Ascending aorta (tissue), 2 donors: ENCODE results near the gene UNK. TPM values are rescaled to one million over a fixed set of nuclear protein-coding genes. Genes with fewer than 3 reads are reported as not detected.
A peak's percentile ranks its signal among the peaks of the same experiment; 100 is the strongest.
"Not testable (repeated sequence)": the region's sequence is repeated elsewhere in the genome, so short reads cannot be mapped to it uniquely, and the experiment has no call there.

ENCODE experiments used
- DNase-seq, 2 donors: peaks; one replicate each; pipeline ENCODE4 v3.0.0-alpha.2; 2019; ENCODE audit warnings: low spot score in 2 of 2
- H3K27ac ChIP-seq, 2 donors: fragments of 200-600 bp; sonication (generic); one replicate each; pipeline ENCODE4 v1.5.1; 2016 to 2017; ENCODE audit warnings: mild to moderate bottlenecking in 1 of 2
- H3K27me3 ChIP-seq: fragments of 200-600 bp; sonication (generic); one replicate; pipeline ENCODE4 v1.5.1; 2017
- H3K36me3 ChIP-seq, 2 donors: fragments of 200-600 bp; sonication (generic); one replicate each; pipeline ENCODE4 v1.5.1; 2016
- H3K4me1 ChIP-seq, 2 donors: fragments of 200-600 bp; sonication (generic); one replicate each; pipeline ENCODE4 v1.5.1; 2016 to 2017; ENCODE audit warnings: mild to moderate bottlenecking in 1 of 2
- H3K4me3 ChIP-seq, 2 donors: fragments of 200-600 bp; sonication (generic); one replicate each; pipeline ENCODE4 v1.5.1; 2016 to 2017; ENCODE audit warnings: mild to moderate bottlenecking in 1 of 2
- H3K9me3 ChIP-seq, 2 donors: fragments of 200-600 bp; sonication (generic); one replicate each; pipeline ENCODE4 v1.5.1; 2016
- intact Hi-C: fragments of 100-400 bp; cut with DNase I; formaldehyde crosslinking; loops from one replicate; pipeline ENCODE4 v1.15.1; 2023
- total RNA-seq: library from RNA; depleted of rRNA; stranded (reverse); fragments of >200 nt; gene quantifications from one replicate; pipeline ENCODE4 v1.1.0, GENCODE V29; 2016
- TF ChIP-seq, protein P1 (sequence below), 3 experiments: fragments of 200-600 bp in 2 of 3; fragments of 450-650 bp in 1 of 3; sonication (generic) in 2 of 3; IDR thresholded peaks; one replicate each; pipeline ENCODE4 v1.5.1; 2016 to 2019; ENCODE audit warnings: antibody characterized with exemption in 3 of 3, mild to moderate bottlenecking in 1 of 3, moderate library complexity in 1 of 3

Gene UNK
- total RNA-seq, 1 donor from 2014 or later, result 73.9 TPM

- Histone ChIP-seq H3K4me1 (peaks cover 0 to 28% of the 10 kb centered on the region in 2 donors), H3K36me3 (peaks cover 31 to 52% of the 10 kb centered on the region in 2 donors), H3K9me3 (no peaks in the 10 kb centered on the region), H3K27ac (no peak overlapping the region), H3K4me3 (no peak overlapping the region), H3K27me3 (no peaks in the 10 kb centered on the region)
- intact Hi-C loops, result no loop called here
- DNase-seq, result peak in 1 of 2 donors; percentile 69
- TF ChIP-seq, protein P1, sequence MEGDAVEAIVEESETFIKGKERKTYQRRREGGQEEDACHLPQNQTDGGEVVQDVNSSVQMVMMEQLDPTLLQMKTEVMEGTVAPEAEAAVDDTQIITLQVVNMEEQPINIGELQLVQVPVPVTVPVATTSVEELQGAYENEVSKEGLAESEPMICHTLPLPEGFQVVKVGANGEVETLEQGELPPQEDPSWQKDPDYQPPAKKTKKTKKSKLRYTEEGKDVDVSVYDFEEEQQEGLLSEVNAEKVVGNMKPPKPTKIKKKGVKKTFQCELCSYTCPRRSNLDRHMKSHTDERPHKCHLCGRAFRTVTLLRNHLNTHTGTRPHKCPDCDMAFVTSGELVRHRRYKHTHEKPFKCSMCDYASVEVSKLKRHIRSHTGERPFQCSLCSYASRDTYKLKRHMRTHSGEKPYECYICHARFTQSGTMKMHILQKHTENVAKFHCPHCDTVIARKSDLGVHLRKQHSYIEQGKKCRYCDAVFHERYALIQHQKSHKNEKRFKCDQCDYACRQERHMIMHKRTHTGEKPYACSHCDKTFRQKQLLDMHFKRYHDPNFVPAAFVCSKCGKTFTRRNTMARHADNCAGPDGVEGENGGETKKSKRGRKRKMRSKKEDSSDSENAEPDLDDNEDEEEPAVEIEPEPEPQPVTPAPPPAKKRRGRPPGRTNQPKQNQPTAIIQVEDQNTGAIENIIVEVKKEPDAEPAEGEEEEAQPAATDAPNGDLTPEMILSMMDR (IDR thresholded peaks at IDR 0.05), result no peak
These were observed 10.7 kb upstream of the UNK start for GRCh38 chr17:75773808-75774470.

GRCh38 chr17:75774471-75774990, 10.1 kb upstream of the UNK start:
- Histone ChIP-seq H3K4me1 (peaks cover 0 to 28% of the 10 kb centered on the region in 2 donors), H3K27me3 (no peaks in the 10 kb centered on the region), H3K4me3 (no peak overlapping the region), H3K27ac (peak overlapping the region; percentile 5 to 17), H3K9me3 (no peaks in the 10 kb centered on the region), H3K36me3 (peaks cover 32 to 54% of the 10 kb centered on the region in 2 donors)
- peak in 1 of 2 donors; percentile 64 for DNase-seq
- intact Hi-C loops, result no loop called here
- TF ChIP-seq, protein P1 (IDR thresholded peaks at IDR 0.05), result no peak

DNA sequence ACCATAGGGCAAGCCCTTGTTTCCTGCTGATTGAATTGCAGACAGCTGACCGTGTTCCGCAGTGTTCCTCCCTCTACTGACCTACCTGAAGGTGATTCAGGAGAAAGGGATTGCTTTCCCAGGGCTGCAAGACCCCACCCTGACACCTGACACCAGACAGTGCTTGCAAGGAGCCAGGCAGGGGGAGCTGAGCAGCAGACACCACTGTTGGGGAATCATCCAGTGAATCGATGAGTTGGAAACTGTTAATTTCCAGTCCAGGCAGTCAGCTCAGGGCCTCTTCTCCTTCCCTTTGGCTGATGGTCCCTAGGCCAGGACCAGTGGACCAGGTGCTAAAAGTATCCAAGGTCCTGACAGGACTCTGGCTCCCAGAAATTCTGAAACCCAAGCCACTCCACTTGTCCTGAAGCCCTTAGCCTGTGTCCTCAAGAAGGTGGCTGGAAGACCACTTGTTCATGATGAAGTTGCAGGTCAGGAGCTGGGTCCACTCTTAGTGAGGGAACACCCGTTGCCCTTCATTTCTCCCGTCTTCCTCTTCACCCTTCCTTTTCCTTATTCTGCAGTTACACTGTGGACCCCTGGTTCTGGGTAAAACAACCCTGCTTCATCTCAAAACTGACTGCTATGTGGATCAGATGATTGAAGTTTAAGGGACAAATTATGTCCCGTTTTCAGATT, 9.5 kb upstream of the UNK start:
- no peaks in the 10 kb centered on the region for H3K27me3 ChIP-seq
- peak overlapping the region; percentile 17 to 43 for H3K27ac ChIP-seq
- peaks cover 0 to 28% of the 10 kb centered on the region in 2 donors for H3K4me1 ChIP-seq
- H3K9me3 ChIP-seq, result no peaks in the 10 kb centered on the region
- TF ChIP-seq, protein P1 (IDR thresholded peaks at IDR 0.05), result no peak
- peak in 1 of 2 donors; percentile 67 for DNase-seq
- H3K4me3 ChIP-seq, result peak overlapping the region in 1 of 2 donors; percentile 91
- H3K36me3 ChIP-seq, result peaks cover 32 to 54% of the 10 kb centered on the region in 2 donors
- intact Hi-C loops, result no loop called here

GRCh38 chr17:75776386-75777295, 8.0 kb upstream of the UNK start:
- H3K4me1 ChIP-seq, result peaks cover 0 to 31% of the 10 kb centered on the region in 2 donors
- H3K27me3 ChIP-seq, result no peaks in the 10 kb centered on the region
- intact Hi-C loops, result no loop called here
- peaks cover 32 to 54% of the 10 kb centered on the region in 2 donors for H3K36me3 ChIP-seq
- H3K27ac ChIP-seq, result peak overlapping the region; percentile 34 to 37
- peak in 1 of 2 donors; percentile 64 for DNase-seq
- TF ChIP-seq, protein P1 (IDR thresholded peaks at IDR 0.05), result no peak
- H3K9me3 ChIP-seq, result no peaks in the 10 kb centered on the region
- H3K4me3 ChIP-seq, result peak overlapping the region; percentile 86 to 91

DNA sequence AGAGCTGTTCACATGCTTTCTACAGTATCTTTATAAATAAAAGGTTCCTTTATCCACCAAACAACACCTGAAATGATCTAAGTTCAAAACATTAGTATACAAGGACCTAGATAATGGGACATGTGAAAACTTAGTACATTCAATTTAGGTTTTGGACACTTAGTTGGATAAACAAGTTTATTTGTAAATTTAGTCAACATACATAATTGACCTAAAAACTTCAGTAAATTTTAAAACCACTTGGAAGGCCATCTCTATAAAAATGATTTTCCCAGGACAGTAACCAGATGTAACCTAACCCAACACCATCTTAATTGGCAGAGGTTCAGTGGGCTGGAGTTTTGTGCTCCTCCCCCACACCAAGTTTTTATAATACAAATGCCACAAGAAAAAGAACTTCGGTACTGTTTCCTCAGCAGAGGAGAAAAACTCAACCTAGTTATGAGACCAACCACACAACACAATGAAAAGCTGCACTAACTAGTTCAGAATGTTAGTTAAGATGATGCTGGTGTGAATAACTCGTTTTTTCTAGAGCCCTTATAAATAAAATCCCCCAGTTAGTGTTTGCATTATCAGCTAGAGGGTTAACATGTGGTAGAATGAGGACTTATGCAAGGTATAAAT, 7.2 kb upstream of the UNK start:
- peak overlapping the region; percentile 86 to 91 for H3K4me3 ChIP-seq
- peaks cover 0 to 31% of the 10 kb centered on the region in 2 donors for H3K4me1 ChIP-seq
- DNase-seq, result no peak
- H3K9me3 ChIP-seq, result no peaks in the 10 kb centered on the region
- H3K27me3 ChIP-seq, result no peaks in the 10 kb centered on the region
- peak overlapping the region; percentile 34 to 37 for H3K27ac ChIP-seq
- TF ChIP-seq, protein P1 (IDR thresholded peaks at IDR 0.05), result no peak
- intact Hi-C loops, result no loop called here
- H3K36me3 ChIP-seq, result peaks cover 32 to 54% of the 10 kb centered on the region in 2 donors

- Histone ChIP-seq H3K36me3 (peaks cover 32 to 54% of the 10 kb centered on the region in 2 donors), H3K4me3 (peak overlapping the region; percentile 86 to 91), H3K27ac (peak overlapping the region; percentile 97 to 99), H3K4me1 (peaks cover 0 to 34% of the 10 kb centered on the region in 2 donors)
- intact Hi-C loops, DNase-seq, H3K27me3 ChIP-seq, H3K9me3 ChIP-seq: not testable (repeated sequence)
These were observed 6.3 kb upstream of the UNK start for GRCh38 chr17:75778066-75778860.
